Loucy (cell line): ENCODE measurements around the gene FAM222A.

Experiments
- CTCF ChIP-seq: fragments of 200-600 bp; sonication (generic); conservative IDR thresholded peaks from 2 replicates; pipeline ENCODE4 v1.5.1; 2014; ENCODE audit warnings: mild to moderate bottlenecking, antibody characterized with exemption, low read length
- EZH2phosphoT487 ChIP-seq: fragments of 200-600 bp; IDR thresholded peaks from 2 replicates; pipeline ENCODE4 v1.6.1; 2018; ENCODE audit warnings: antibody characterized with exemption, mild to moderate bottlenecking, moderate library complexity, borderline replicate concordance

- no peak for TF ChIP-seq CTCF
- no peak for TF ChIP-seq EZH2phosphoT487
Observed at GRCh38 chr12:109685574-109686447, 27.8 kb upstream of the FAM222A start.
